Renal cortical epithelial cell (primary cell): Measurements from ENCODE around the gene TOPORS. TPM values are rescaled to one million over a fixed set of nuclear protein-coding genes. Genes with fewer than 3 reads are reported as not detected.
"Not testable (repeated sequence)": the region's sequence is repeated elsewhere in the genome, so short reads cannot be mapped to it uniquely, and the experiment has no call there.

ENCODE experiments used
- DNase-seq: peaks from one replicate; pipeline ENCODE4 v3.0.0-alpha.2; 2011; ENCODE audit warnings: low read depth
- total RNA-seq: library from RNA; depleted of rRNA; stranded (reverse); fragments of >200 nt; gene quantifications from 2 replicates; pipeline ENCODE4 v1.2.3, GENCODE V29; 2014

TOPORS gene
- total RNA-seq = 44.3 and 49.0 TPM in 2 replicates

DNA sequence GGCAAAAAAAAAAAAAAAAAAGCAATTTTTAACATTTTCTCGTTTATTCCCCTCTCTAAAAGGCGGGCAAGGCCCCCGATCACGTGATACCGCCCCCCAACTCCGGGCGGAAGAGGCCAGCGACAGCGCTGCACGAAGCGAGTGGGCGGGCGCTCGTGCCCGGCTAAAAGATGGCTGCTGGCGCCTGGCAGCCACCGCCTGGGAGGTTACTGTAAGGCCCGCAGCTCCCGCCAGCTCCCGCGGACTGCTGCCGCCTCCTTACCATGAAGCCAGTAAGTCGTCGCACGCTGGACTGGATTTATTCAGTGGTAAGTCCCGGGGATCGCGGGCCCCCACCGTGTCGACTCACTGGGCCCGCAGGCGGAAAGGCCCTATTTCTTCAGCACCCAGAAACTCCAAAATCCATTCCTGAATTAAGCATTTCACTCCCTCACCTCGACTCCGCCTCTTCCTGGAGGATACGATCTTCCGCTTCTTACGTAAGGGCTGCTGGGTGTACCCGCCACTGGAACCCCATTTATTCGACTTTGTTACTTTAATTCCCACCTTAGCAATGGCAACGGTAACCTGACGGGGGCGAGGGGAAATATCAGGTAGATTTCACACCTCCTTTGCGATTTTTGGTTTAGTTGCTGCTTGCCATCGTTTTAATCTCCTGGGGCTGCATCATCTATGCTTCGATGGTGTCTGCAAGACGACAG lies at the start of gene TOPORS, which contains the start of gene SMIM27:
Gene TOPORS, minus strand, starts transcription at position 415 of the 701 bp plus-strand sequence. Its CDS starts 150 bp downstream, at position 265.
Gene SMIM27, plus strand, starts transcription at position 156 of the 701 bp plus-strand sequence. Its CDS starts 108 bp downstream, at position 264.
- peak; percentile 89 for DNase-seq

GRCh38 chr9:32599021-32599420 lies 46.6 kb upstream of the TOPORS start:
- DNase-seq = not testable (repeated sequence)

DNA sequence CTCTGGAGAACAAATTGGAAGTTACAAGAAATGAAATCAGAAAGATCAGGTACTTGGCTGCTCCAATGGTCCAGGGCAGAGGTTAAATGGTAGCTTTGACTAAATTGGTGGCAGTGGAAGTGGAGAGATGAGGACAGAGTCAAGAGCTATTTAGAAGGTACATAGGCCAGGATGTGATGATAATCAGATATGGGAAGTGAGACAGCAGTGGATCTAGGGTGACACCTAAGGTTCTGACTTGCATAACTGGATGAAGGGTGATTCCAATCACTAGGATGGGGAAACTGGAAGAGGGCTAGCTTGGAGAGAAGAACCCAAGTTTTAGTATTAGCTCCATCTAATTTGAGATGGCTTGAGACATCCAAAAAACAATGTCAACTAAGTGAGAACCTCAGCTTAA lies 44.5 kb upstream of the TOPORS start:
- DNase-seq = no peak

GRCh38 chr9:32596096-32596865 lies 43.9 kb upstream of the TOPORS start:
- DNase-seq = no peak

DNA sequence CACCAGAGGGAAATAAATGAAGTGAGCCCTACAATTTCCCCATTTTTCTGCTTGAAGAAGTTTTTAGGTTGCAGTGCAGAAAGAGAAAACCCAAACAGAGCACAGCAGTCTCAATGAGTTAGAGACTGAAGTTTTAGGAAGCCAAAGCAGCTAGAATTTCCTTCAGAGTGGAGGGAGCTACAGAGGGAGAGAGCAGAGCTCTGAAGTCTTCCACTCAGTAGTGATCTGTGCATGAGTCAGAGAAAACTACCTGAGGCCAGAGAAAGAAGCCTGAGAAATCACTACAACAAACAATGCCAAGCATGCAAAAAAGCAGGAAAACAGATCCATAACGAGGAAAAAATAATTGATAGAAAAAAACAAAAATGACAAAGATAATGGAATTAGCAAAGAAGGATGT lies 38.5 kb upstream of the TOPORS start:
- peak; percentile 33 for DNase-seq

- no peak for DNase-seq
These were observed 38.1 kb upstream of the TOPORS start for GRCh38 chr9:32590476-32590875.

DNA sequence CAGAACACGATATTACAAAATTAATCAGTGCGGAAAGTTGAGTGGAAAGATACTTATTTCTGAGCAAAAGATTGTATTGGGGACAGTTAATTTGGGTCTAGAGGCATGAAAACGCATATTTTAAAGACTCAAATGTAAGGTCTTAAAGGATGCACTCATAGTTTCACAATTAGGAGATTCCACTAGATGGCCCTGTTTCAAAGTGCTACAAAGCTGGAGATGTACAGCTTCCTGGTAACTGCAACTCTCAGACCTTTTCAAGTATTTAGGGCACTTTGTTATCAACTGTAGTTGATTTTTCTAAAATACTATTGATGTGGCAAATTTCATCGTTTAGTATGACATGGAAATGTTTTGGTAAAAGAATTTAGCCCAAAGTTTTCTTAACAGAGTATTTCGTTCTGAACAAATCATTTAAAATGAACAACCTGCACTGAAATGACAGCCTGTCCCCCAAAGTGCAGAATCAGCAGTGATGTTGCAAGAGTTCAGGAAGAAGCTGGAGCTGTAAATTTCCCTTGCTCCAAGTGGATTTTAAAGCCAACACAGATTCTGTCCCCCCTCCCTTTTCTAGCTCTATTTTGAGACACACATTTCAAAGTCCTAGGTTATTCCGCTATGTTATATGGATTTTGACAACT lies 36.8 kb upstream of the TOPORS start:
- peak; percentile 69 for DNase-seq

- no peak for DNase-seq
These were observed 35.5 kb upstream of the TOPORS start for GRCh38 chr9:32587901-32588300.

DNA sequence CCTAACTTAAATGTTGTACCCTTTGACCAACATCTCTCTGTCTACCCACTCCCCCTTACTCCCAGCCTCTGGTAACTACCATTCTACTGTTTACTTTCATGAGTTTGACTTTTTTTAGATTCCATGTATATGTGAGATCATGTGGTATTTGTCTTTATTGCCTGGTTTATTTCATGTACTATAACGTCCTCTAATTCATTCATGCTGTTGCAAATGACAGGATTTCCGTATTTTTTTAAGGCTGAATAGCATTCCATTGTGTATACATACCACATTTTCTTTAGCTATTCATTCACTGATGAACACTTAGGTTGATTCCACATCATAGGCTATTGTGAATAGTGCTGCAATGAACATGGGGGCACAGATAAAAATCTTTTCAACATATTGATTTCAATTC lies 32.4 kb upstream of the TOPORS start:
- no peak for DNase-seq

GRCh38 chr9:32581512-32582143 lies 29.2 kb upstream of the TOPORS start:
- peak; percentile 76 for DNase-seq

DNA sequence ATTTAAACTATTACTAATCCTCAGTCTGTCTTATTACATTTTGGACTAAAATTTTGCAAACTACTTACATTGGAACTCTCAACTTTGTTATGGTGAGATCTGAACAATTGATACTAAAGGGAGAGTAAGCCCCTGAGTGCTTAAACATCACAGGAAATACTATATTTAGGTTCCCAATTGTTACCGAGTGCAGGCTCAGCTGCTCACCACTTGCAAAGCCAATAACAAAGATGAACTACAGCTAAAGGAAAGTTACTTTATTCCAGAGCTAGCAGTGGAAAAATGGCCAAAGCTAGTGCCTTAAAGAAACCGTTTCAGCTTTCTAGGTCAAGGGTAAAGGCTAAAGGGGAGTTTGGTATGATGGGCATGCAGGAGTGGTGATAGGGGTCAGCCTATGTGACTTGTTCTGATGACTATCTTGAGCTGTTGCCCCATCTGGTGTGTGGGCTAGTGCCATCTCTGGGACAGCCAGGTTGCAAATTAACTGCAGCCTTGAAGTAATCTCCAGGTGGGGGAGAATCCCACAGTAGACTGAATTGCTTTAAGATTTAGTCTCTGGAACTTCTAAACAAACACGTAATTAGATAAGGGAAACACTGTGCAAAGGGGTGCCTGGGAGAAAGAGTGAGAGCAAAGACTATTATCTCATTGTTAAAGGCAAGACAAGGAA lies 28.4 kb upstream of the TOPORS start:
- peak; percentile 19 for DNase-seq

GRCh38 chr9:32579706-32580331 lies 27.4 kb upstream of the TOPORS start:
- DNase-seq = peak; percentile 46

GRCh38 chr9:32578976-32579375 lies 26.6 kb upstream of the TOPORS start:
- no peak for DNase-seq

GRCh38 chr9:32577316-32577715 lies 24.9 kb upstream of the TOPORS start:
- DNase-seq = no peak

- no peak for DNase-seq
These were observed 22.5 kb upstream of the TOPORS start for GRCh38 chr9:32574858-32575257.

DNA sequence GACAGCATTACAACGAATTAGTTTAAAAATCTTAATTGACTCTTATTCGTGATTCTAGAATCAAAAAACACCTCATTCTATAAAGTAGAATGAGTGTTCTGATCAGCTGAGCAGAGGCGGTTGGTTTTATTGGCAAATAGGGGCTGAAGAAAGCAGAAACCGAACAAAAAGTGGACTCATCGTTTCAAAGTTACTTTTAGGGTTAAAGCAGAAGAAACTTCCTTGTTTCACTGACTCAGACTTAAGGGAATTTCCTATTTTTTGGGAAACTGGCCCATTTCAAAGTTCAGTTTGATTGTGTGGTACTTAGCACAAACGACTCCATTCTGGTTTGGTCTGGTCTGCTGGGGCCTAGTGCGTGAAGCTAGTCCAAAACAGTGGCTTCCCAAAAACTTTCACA lies 21.4 kb upstream of the TOPORS start:
- no peak for DNase-seq

DNA sequence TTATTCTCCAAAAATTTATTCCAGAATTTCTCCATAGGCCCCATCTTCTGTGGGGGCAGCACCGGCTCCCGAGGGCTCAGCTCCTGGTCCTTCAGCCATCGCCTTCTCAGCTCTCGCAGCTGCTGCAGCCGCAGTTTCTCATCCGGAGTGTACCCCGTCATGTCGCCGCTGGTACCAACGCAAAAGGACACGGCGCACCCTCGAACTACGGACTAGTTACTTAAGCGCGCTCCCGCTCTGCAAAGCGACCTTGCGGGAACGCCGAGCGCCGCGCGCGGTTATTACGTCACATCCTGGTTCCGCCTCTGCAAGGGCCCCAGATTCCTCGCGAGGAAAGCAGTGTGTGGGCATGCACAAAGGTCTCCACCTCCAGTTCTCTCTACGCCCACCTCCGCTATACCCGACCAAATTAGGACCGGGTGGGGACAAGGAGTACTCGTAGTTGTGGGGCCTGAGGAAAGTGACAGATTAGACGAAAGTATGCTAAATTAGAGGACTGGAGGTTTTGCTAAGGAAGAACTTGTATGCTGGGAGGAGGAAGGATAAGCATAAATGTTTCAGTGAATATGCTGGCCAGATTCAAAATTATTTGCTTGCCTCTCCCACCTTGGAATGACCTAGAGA lies 20.6 kb upstream of the TOPORS start, which contains the start of gene NDUFB6:
Gene NDUFB6, minus strand, starts transcription at position 260 of the 624 bp plus-strand sequence. Its CDS starts 99 bp downstream, at position 161.
- DNase-seq = peak; percentile 87

GRCh38 chr9:32571969-32572899 lies 19.8 kb upstream of the TOPORS start:
- DNase-seq = peak; percentile 85

- no peak for DNase-seq
These were observed 17.9 kb upstream of the TOPORS start for GRCh38 chr9:32570262-32570661.
